ENCODE results near the gene CDH16.

- no peak for TF ChIP-seq ZNF48 (tag by site-specific recombination; IDR thresholded peaks at IDR 0.05)
- TF ChIP-seq ZNF785 (tag by site-specific recombination; IDR thresholded peaks at IDR 0.05) = no peak
- TF ChIP-seq SP7 (tag by site-specific recombination; IDR thresholded peaks at IDR 0.05) = no peak
- no peak for TF ChIP-seq CTCF (tag by site-specific recombination; IDR thresholded peaks at IDR 0.05)
- TF ChIP-seq ZNF830 (tag by site-specific recombination; IDR thresholded peaks at IDR 0.05; ENCODE audit: low read depth) = no peak
- TF ChIP-seq ZNF707 (tag by site-specific recombination; IDR thresholded peaks at IDR 0.05) = no peak
- no peak for TF ChIP-seq PBX3 (CRISPR knock-in tag; IDR thresholded peaks at IDR 0.05)
- TF ChIP-seq, protein P1, sequence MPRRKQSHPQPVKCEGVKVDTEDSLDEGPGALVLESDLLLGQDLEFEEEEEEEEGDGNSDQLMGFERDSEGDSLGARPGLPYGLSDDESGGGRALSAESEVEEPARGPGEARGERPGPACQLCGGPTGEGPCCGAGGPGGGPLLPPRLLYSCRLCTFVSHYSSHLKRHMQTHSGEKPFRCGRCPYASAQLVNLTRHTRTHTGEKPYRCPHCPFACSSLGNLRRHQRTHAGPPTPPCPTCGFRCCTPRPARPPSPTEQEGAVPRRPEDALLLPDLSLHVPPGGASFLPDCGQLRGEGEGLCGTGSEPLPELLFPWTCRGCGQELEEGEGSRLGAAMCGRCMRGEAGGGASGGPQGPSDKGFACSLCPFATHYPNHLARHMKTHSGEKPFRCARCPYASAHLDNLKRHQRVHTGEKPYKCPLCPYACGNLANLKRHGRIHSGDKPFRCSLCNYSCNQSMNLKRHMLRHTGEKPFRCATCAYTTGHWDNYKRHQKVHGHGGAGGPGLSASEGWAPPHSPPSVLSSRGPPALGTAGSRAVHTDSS (tag by site-specific recombination; IDR thresholded peaks at IDR 0.05) = no peak
- no peak for TF ChIP-seq ZNF558 (tag by site-specific recombination; IDR thresholded peaks at IDR 0.05)
- no peak for TF ChIP-seq YY1 (tag by site-specific recombination; IDR thresholded peaks at IDR 0.05)
Measured at GRCh38 chr16:66948134-66948836, 29.6 kb upstream of the CDH16 start.

Measured in HEK293 (cell line).